Gastrocnemius medialis (tissue), 4 donors: ENCODE data around the gene LASP1NB.
A peak's percentile ranks its signal among the peaks of the same experiment; 100 is the strongest.
"Not testable (repeated sequence)": the region's sequence is repeated elsewhere in the genome, so short reads cannot be mapped to it uniquely, and the experiment has no call there.

Source experiments
- ATAC-seq, 2 donors: fragments of 150-250 bp; one replicate each; pipeline ENCODE4 v1.9.1; 2016
- DNase-seq, 2 donors: peaks; one replicate each; pipeline ENCODE4 v3.0.0-alpha.2; 2019
- H3K27ac ChIP-seq, 4 donors: fragments of 200-600 bp; sonication (generic); 1 replicate in 1 of 4; 2 replicates in 3 of 4; pipeline ENCODE4 v1.5.1; 2016 to 2018; ENCODE audit warnings: mild to moderate bottlenecking in 2 of 4, moderate library complexity in 1 of 4
- H3K27me3 ChIP-seq, 3 donors: fragments of 200-600 bp; sonication (generic) in 2 of 3; 1 replicate in 1 of 3; 2 replicates in 2 of 3; pipeline versions ENCODE4 v1.5.1 to v1.6.0; 2016 to 2019; ENCODE audit warnings: mild to moderate bottlenecking in 1 of 3, moderate library complexity in 1 of 3
- H3K36me3 ChIP-seq, 2 donors: fragments of 200-600 bp; sonication (generic) in 1 of 2; one replicate each; pipeline ENCODE4 v1.5.1; 2017 to 2018
- H3K4me1 ChIP-seq, 2 donors: fragments of 200-600 bp; sonication (generic) in 1 of 2; one replicate each; pipeline ENCODE4 v1.5.1; 2016 to 2017; ENCODE audit warnings: mild to moderate bottlenecking in 2 of 2
- H3K4me3 ChIP-seq, 4 donors: fragments of 200-600 bp; sonication (generic) in 3 of 4; 1 replicate in 1 of 4; 2 replicates in 3 of 4; pipeline ENCODE4 v1.5.1; 2016 to 2019; ENCODE audit warnings: mild to moderate bottlenecking in 2 of 4
- H3K9me3 ChIP-seq, 3 donors: fragments of 200-600 bp; sonication (generic) in 2 of 3; 1 replicate in 1 of 3; 2 replicates in 2 of 3; pipeline ENCODE4 v1.5.1; 2016 to 2019
- POLR2A ChIP-seq, 2 donors: fragments of 450-650 bp; IDR thresholded peaks; one replicate each; pipeline ENCODE4 v1.6.1; 2017; ENCODE audit warnings: antibody characterized with exemption in 2 of 2, mild to moderate bottlenecking in 2 of 2, moderate library complexity in 2 of 2
- in situ Hi-C, 4 donors: fragments of 200-750 bp; cut with MboI; loops; one replicate each; pipeline versions ENCODE4 v1.15.0 to v1.8.0; 2017; ENCODE audit warnings: low sequenced_read_pairs in 4 of 4
- intact Hi-C: fragments of 100-400 bp; cut with DNase I; formaldehyde crosslinking; loops from one replicate; pipeline ENCODE4 v1.15.1; 2023; ENCODE audit warnings: low total_unique reads
- TF ChIP-seq, protein P1 (sequence below), 5 experiments: fragments of 450-650 bp in 3 of 5; fragments of 200-600 bp in 2 of 5; sonication (generic) in 2 of 5; IDR thresholded peaks in 4 of 5; conservative IDR thresholded peaks in 1 of 5; 1 replicate in 4 of 5; 2 replicates in 1 of 5; pipeline ENCODE4 v1.5.1; 2016 to 2019; ENCODE audit warnings: antibody characterized with exemption in 5 of 5, mild to moderate bottlenecking in 3 of 5, moderate library complexity in 3 of 5

LASP1NB gene

GRCh38 chr17:38967290-38967738, 41.9 kb downstream of the LASP1NB start, which contains the start of gene FBXO47:
FBXO47 (minus strand) TSS chr17:38967403; CDS start chr17:38963025, 4,378 bp downstream.
- intact Hi-C loops (no loop called here), in situ Hi-C loops (no loop called here)
- peak within 1 kb of the TSS; percentile 58 to 81 (median 73) for H3K27ac ChIP-seq
- H3K9me3 ChIP-seq, result no peaks in the 10 kb centered on the region
- TF ChIP-seq, protein P1, sequence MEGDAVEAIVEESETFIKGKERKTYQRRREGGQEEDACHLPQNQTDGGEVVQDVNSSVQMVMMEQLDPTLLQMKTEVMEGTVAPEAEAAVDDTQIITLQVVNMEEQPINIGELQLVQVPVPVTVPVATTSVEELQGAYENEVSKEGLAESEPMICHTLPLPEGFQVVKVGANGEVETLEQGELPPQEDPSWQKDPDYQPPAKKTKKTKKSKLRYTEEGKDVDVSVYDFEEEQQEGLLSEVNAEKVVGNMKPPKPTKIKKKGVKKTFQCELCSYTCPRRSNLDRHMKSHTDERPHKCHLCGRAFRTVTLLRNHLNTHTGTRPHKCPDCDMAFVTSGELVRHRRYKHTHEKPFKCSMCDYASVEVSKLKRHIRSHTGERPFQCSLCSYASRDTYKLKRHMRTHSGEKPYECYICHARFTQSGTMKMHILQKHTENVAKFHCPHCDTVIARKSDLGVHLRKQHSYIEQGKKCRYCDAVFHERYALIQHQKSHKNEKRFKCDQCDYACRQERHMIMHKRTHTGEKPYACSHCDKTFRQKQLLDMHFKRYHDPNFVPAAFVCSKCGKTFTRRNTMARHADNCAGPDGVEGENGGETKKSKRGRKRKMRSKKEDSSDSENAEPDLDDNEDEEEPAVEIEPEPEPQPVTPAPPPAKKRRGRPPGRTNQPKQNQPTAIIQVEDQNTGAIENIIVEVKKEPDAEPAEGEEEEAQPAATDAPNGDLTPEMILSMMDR (IDR thresholded peaks at IDR 0.05 in 4 of 5, conservative IDR thresholded peaks at IDR 0.05 in 1 of 5), result peak in 3 of 5 experiments; percentile 15 to 16 (median 16)
- TF ChIP-seq POLR2A (IDR thresholded peaks at IDR 0.05), result peak; percentile 28 to 57
- no peaks in the 10 kb centered on the region for H3K4me1 ChIP-seq
- peak; percentile 98 to 99 for ATAC-seq
- DNase-seq, result peak; percentile 77 to 91
- no peaks in the 10 kb centered on the region for H3K27me3 ChIP-seq
- no peaks in the 10 kb centered on the region for H3K36me3 ChIP-seq
- H3K4me3 ChIP-seq, result peak within 1 kb of the TSS; percentile 24 to 44 (median 42)

DNA sequence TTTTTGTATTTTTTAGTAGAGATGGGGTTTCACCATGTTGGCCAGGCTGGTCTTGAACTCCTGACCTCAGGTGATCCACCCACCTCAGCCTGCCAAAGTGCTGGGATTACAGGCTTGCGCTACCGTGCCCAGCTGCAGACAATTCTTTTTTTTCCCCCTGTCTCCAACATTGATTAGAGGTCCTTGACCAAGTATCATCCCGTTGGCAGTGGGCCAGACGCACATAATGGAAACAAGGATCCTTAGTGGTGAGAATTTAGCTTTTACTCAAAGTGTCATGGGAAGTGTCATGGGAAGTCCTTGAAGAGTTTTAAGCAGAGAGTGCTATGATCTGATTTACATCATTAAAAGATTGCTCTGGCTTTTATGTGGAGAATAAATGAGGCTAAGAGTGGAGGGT, 43.9 kb downstream of the LASP1NB start:
- H3K4me1 ChIP-seq, result no peaks in the 10 kb centered on the region
- intact Hi-C loops (no loop called here), in situ Hi-C loops (no loop called here)
- no peak for TF ChIP-seq POLR2A (IDR thresholded peaks at IDR 0.05)
- TF ChIP-seq, protein P1 (IDR thresholded peaks at IDR 0.05 in 4 of 5, conservative IDR thresholded peaks at IDR 0.05 in 1 of 5), result no peak
- H3K36me3 ChIP-seq, result no peaks in the 10 kb centered on the region
- no peak overlapping the region for H3K27ac ChIP-seq
- H3K27me3 ChIP-seq, result no peaks in the 10 kb centered on the region
- DNase-seq (no peak), ATAC-seq (no peak)
- H3K9me3 ChIP-seq, result no peaks in the 10 kb centered on the region
- H3K4me3 ChIP-seq, result no peak overlapping the region

DNA sequence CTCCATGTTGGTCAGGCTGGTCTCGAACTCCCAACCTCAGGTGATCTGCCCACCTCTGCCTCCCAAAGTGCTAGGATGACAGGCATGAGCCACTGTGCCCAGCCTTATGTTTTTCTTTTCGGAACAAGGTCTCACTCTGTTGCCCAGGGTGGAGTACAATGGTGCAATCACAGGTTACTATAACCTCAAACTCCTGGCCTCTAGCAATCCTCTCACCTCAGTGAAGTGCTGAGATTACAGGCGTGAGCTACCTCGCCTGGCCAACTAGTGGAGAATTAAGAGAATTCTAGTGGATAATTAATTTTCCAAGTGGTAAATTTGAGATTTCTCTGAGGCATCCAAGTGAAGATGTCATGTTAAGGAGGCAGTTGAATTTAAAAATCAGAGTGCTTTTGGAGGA, 44.7 kb downstream of the LASP1NB start:
- Histone ChIP-seq H3K27ac (no peak overlapping the region), H3K36me3 (no peaks in the 10 kb centered on the region), H3K4me1 (no peaks in the 10 kb centered on the region), H3K27me3 (no peaks in the 10 kb centered on the region), H3K9me3 (no peaks in the 10 kb centered on the region), H3K4me3 (no peak overlapping the region)
- ATAC-seq, result no peak
- no peak for DNase-seq
- in situ Hi-C loops, result no loop called here
- intact Hi-C loops, result no loop called here
- TF ChIP-seq, protein P1 (IDR thresholded peaks at IDR 0.05 in 4 of 5, conservative IDR thresholded peaks at IDR 0.05 in 1 of 5), result no peak
- no peak for TF ChIP-seq POLR2A (IDR thresholded peaks at IDR 0.05)

- Histone ChIP-seq H3K27me3 (no peaks in the 10 kb centered on the region), H3K4me3 (no peak overlapping the region), H3K9me3 (no peaks in the 10 kb centered on the region), H3K4me1 (no peaks in the 10 kb centered on the region), H3K36me3 (no peaks in the 10 kb centered on the region), H3K27ac (no peak overlapping the region)
- DNase-seq, result no peak
- in situ Hi-C loops, result no loop called here
- intact Hi-C loops, result no loop called here
- no peak for ATAC-seq
- TF ChIP-seq, protein P1 (IDR thresholded peaks at IDR 0.05 in 4 of 5, conservative IDR thresholded peaks at IDR 0.05 in 1 of 5), result no peak
Measured at GRCh38 chr17:38970804-38971203, 45.4 kb downstream of the LASP1NB start.

GRCh38 chr17:38976187-38976551, 50.8 kb downstream of the LASP1NB start:
- intact Hi-C loops, H3K36me3 ChIP-seq, DNase-seq, H3K4me3 ChIP-seq, H3K27me3 ChIP-seq, H3K9me3 ChIP-seq, H3K4me1 ChIP-seq, ATAC-seq, H3K27ac ChIP-seq: not testable (repeated sequence)
- in situ Hi-C loops, result loop anchor here in 1 of 4 donors (25.0 kb wide), 1 partner anchor 89 kb away; no protein-coding TSS in a partner anchor
